Tibial nerve (tissue), 4 donors: ENCODE results near the gene CTAGE1. TPM values are rescaled to one million over a fixed set of nuclear protein-coding genes. Genes with fewer than 3 reads are reported as not detected.

Source experiments
- DNase-seq, 2 donors: peaks; one replicate each; pipeline ENCODE4 v3.0.0-alpha.2; 2019; ENCODE audit warnings: low spot score in 2 of 2
- H3K27ac ChIP-seq, 4 donors: fragments of 200-600 bp; sonication (generic) in 3 of 4; one replicate each; pipeline ENCODE4 v1.5.1; 2017 to 2019; ENCODE audit warnings: mild to moderate bottlenecking in 1 of 4
- H3K27me3 ChIP-seq, 2 donors: fragments of 200-600 bp; sonication (generic) in 1 of 2; one replicate each; pipeline versions ENCODE4 v1.5.1 to v1.6.0; 2017 to 2019
- H3K36me3 ChIP-seq, 3 donors: fragments of 200-600 bp; sonication (generic); one replicate each; pipeline ENCODE4 v1.5.1; 2018 to 2019
- H3K4me1 ChIP-seq, 4 donors: fragments of 200-600 bp; sonication (generic) in 3 of 4; one replicate each; pipeline ENCODE4 v1.5.1; 2017 to 2019
- H3K4me3 ChIP-seq, 4 donors: fragments of 200-600 bp; sonication (generic) in 3 of 4; one replicate each; pipeline ENCODE4 v1.5.1; 2017 to 2019; ENCODE audit warnings: mild to moderate bottlenecking in 1 of 4, moderate library complexity in 1 of 4
- H3K9me3 ChIP-seq, 4 donors: fragments of 200-600 bp; sonication (generic) in 3 of 4; one replicate each; pipeline ENCODE4 v1.5.1; 2017 to 2019
- CTCF ChIP-seq, 5 experiments: fragments of 200-600 bp in 3 of 5; fragments of 450-650 bp in 2 of 5; sonication (generic) in 3 of 5; IDR thresholded peaks; one replicate each; pipeline ENCODE4 v1.5.1; 2016 to 2019; ENCODE audit warnings: antibody characterized with exemption in 5 of 5, mild to moderate bottlenecking in 3 of 5, moderate library complexity in 2 of 5
- EP300 ChIP-seq, 2 donors: sonication (generic); formaldehyde crosslinking; IDR thresholded peaks; one replicate each; pipeline ENCODE4 v1.6.1; 2017; ENCODE audit warnings: antibody characterized with exemption in 2 of 2, mild to moderate bottlenecking in 1 of 2
- POLR2A ChIP-seq, 2 donors: fragments of 450-650 bp; IDR thresholded peaks; one replicate each; pipeline ENCODE4 v1.6.1; 2017; ENCODE audit warnings: antibody characterized with exemption in 2 of 2, mild to moderate bottlenecking in 2 of 2, moderate library complexity in 2 of 2
- WGBS, 2 donors: methylation state at CpG; one replicate each; pipeline ENCODE4 v1.1.5; 2018; 5-methylcytosine and 5-hydroxymethylcytosine counted together
- total RNA-seq, 4 donors: library from RNA; depleted of rRNA; stranded (reverse); fragments of >200 nt; gene quantifications; one replicate each; pipeline ENCODE4 v1.1.0, GENCODE V29; 2016

The CTAGE1 gene
- total RNA-seq, 4 donors from 2014 or later: not detected

GRCh38 chr18:22409445-22409844, 8.3 kb downstream of the CTAGE1 start:
- Histone ChIP-seq H3K27me3 (no peaks in the 10 kb centered on the region), H3K4me1 (no peaks in the 10 kb centered on the region), H3K9me3 (peaks cover 0 to 19% (median 0%) of the 10 kb centered on the region in 4 donors), H3K4me3 (no peak overlapping the region), H3K36me3 (no peaks in the 10 kb centered on the region), H3K27ac (no peak overlapping the region)
- TF ChIP-seq EP300 (IDR thresholded peaks at IDR 0.05) (no peak), POLR2A (IDR thresholded peaks at IDR 0.05) (no peak)
- WGBS, 2 donors: 76 to 83% methylated on average over 1 of the region's 1 CpG
- DNase-seq: no peak

GRCh38 chr18:22408059-22408458, 9.7 kb downstream of the CTAGE1 start:
- H3K9me3 ChIP-seq: peaks cover 0 to 24% (median 0%) of the 10 kb centered on the region in 4 donors
- H3K27ac ChIP-seq: no peak overlapping the region
- H3K27me3 ChIP-seq: no peaks in the 10 kb centered on the region
- H3K4me3 ChIP-seq: no peak overlapping the region
- H3K36me3 ChIP-seq: no peaks in the 10 kb centered on the region
- H3K4me1 ChIP-seq: no peaks in the 10 kb centered on the region
- no peak for TF ChIP-seq CTCF (IDR thresholded peaks at IDR 0.05)
- TF ChIP-seq EP300 (IDR thresholded peaks at IDR 0.05): no peak
- TF ChIP-seq POLR2A (IDR thresholded peaks at IDR 0.05): no peak
- no peak for DNase-seq
- WGBS, 2 donors: 91 to 95% methylated on average over 3 of the region's 3 CpGs

- Histone ChIP-seq H3K27me3 (no peaks in the 10 kb centered on the region), H3K4me1 (no peaks in the 10 kb centered on the region)
These were observed 12.6 kb downstream of the CTAGE1 start for GRCh38 chr18:22405142-22405541.

GRCh38 chr18:22403950-22404349, 13.8 kb downstream of the CTAGE1 start:
- WGBS, 2 donors: 84 to 98% methylated on average over 3 of the region's 3 CpGs
- H3K4me1 ChIP-seq: no peaks in the 10 kb centered on the region
- no peak for TF ChIP-seq CTCF (IDR thresholded peaks at IDR 0.05)
- no peak for TF ChIP-seq POLR2A (IDR thresholded peaks at IDR 0.05)
- no peak for TF ChIP-seq EP300 (IDR thresholded peaks at IDR 0.05)
- H3K9me3 ChIP-seq: peaks cover 0 to 24% (median 0%) of the 10 kb centered on the region in 4 donors
- DNase-seq: no peak
- H3K27me3 ChIP-seq: no peaks in the 10 kb centered on the region
- H3K27ac ChIP-seq: no peak overlapping the region
- H3K36me3 ChIP-seq: no peaks in the 10 kb centered on the region
- H3K4me3 ChIP-seq: no peak overlapping the region

More at GRCh38 chr18:22405142-22405541, 12.6 kb downstream of the CTAGE1 start:
- Histone ChIP-seq H3K4me3 (no peak overlapping the region), H3K27ac (no peak overlapping the region), H3K9me3 (peaks cover 0 to 24% (median 0%) of the 10 kb centered on the region in 4 donors), H3K36me3 (no peaks in the 10 kb centered on the region)
- no peak for DNase-seq
- TF ChIP-seq CTCF (IDR thresholded peaks at IDR 0.05) (no peak), EP300 (IDR thresholded peaks at IDR 0.05) (no peak), POLR2A (IDR thresholded peaks at IDR 0.05) (no peak)

- TF ChIP-seq CTCF (IDR thresholded peaks at IDR 0.05) (no peak), POLR2A (IDR thresholded peaks at IDR 0.05) (no peak), EP300 (IDR thresholded peaks at IDR 0.05) (no peak)
- Histone ChIP-seq H3K36me3 (no peaks in the 10 kb centered on the region), H3K4me3 (no peak overlapping the region), H3K27me3 (no peaks in the 10 kb centered on the region), H3K4me1 (no peaks in the 10 kb centered on the region), H3K27ac (no peak overlapping the region), H3K9me3 (peaks cover 0 to 9% (median 0%) of the 10 kb centered on the region in 4 donors)
- no peak for DNase-seq
- 57 to 67% methylated on average over 3 of the region's 3 CpGs for WGBS, 2 donors
These were observed 17.8 kb downstream of the CTAGE1 start for GRCh38 chr18:22399949-22400348.

GRCh38 chr18:22398464-22398863, 19.3 kb downstream of the CTAGE1 start:
- no peak overlapping the region for H3K4me3 ChIP-seq
- 48 to 61% methylated on average over 4 of the region's 4 CpGs for WGBS, 2 donors
- DNase-seq: no peak
- H3K27me3 ChIP-seq: no peaks in the 10 kb centered on the region
- no peak overlapping the region for H3K27ac ChIP-seq
- H3K9me3 ChIP-seq: no peaks in the 10 kb centered on the region
- H3K36me3 ChIP-seq: no peaks in the 10 kb centered on the region
- H3K4me1 ChIP-seq: no peaks in the 10 kb centered on the region
- no peak for TF ChIP-seq POLR2A (IDR thresholded peaks at IDR 0.05)
- no peak for TF ChIP-seq CTCF (IDR thresholded peaks at IDR 0.05)
- TF ChIP-seq EP300 (IDR thresholded peaks at IDR 0.05): no peak
